GM21515 (cell line): ENCODE measurements around the gene OTUB2.

Experiments
- ATAC-seq: cut with Tn5 transposase; IDR thresholded peaks from one replicate; pipeline ENCODE4 v1.9.1; 2021; ENCODE audit not compliant: unreplicated experiment

Gene OTUB2

GRCh38 chr14:93996130-93996695 is 29.9 kb upstream of the OTUB2 start:
- ATAC-seq, result no peak

- no peak for ATAC-seq
Observed at GRCh38 chr14:93997082-93997481, 29.1 kb upstream of the OTUB2 start, which contains the start of gene CCDC197. Gene CCDC197, plus strand, starts transcription at chr14:93997301. Its CDS starts 831 bp downstream, at chr14:93998132.

- no peak for ATAC-seq
Observed at GRCh38 chr14:93997916-93998870, 27.9 kb upstream of the OTUB2 start.

- ATAC-seq, result no peak
Observed at GRCh38 chr14:93998871-93999403, 27.2 kb upstream of the OTUB2 start.

GRCh38 chr14:93999573-93999972 is 26.6 kb upstream of the OTUB2 start:
- no peak for ATAC-seq

GRCh38 chr14:94000267-94000666 is 25.9 kb upstream of the OTUB2 start:
- no peak for ATAC-seq

- ATAC-seq, result no peak
Observed at GRCh38 chr14:94001016-94001415, 25.1 kb upstream of the OTUB2 start.

GRCh38 chr14:94001501-94002396 is 24.4 kb upstream of the OTUB2 start:
- ATAC-seq, result peak; percentile 50

GRCh38 chr14:94003397-94003796 is 22.7 kb upstream of the OTUB2 start:
- ATAC-seq, result no peak

- ATAC-seq, result no peak
Observed at GRCh38 chr14:94004015-94004414, 22.1 kb upstream of the OTUB2 start.

GRCh38 chr14:94005324-94006073 is 20.6 kb upstream of the OTUB2 start:
- ATAC-seq, result no peak

- ATAC-seq, result no peak
Observed at GRCh38 chr14:94008234-94008633, 17.9 kb upstream of the OTUB2 start.

- no peak for ATAC-seq
Observed at GRCh38 chr14:94009767-94010166, 16.4 kb upstream of the OTUB2 start.

- no peak for ATAC-seq
Observed at GRCh38 chr14:94010625-94011024, 15.5 kb upstream of the OTUB2 start.

GRCh38 chr14:94011795-94012194 is 14.3 kb upstream of the OTUB2 start:
- ATAC-seq, result no peak

- no peak for ATAC-seq
Observed at GRCh38 chr14:94014382-94014781, 11.8 kb upstream of the OTUB2 start.

- no peak for ATAC-seq
Observed at GRCh38 chr14:94015223-94015622, 10.9 kb upstream of the OTUB2 start.

GRCh38 chr14:94016446-94016976 is 9.6 kb upstream of the OTUB2 start:
- ATAC-seq, result no peak

GRCh38 chr14:94018308-94018707 is 7.8 kb upstream of the OTUB2 start:
- no peak for ATAC-seq

- ATAC-seq, result no peak
Observed at GRCh38 chr14:94019329-94019728, 6.8 kb upstream of the OTUB2 start.
